ENCODE measurements around the gene MAGI1.
"Not testable (repeated sequence)": the region's sequence is repeated elsewhere in the genome, so short reads cannot be mapped to it uniquely, and the experiment has no call there.

MAGI1 gene

GRCh38 chr3:65897766-65898165 lies 141.0 kb downstream of the MAGI1 start:
- DNase-seq, result no peak

GRCh38 chr3:65896321-65896720 lies 142.4 kb downstream of the MAGI1 start:
- no peak for DNase-seq

- DNase-seq, result peak; percentile 86
Measured at GRCh38 chr3:65894679-65895453, 143.9 kb downstream of the MAGI1 start.

GRCh38 chr3:65894126-65894525 lies 144.6 kb downstream of the MAGI1 start:
- DNase-seq, result no peak

- no peak for DNase-seq
Measured at GRCh38 chr3:65893631-65894030, 145.1 kb downstream of the MAGI1 start.

- not testable (repeated sequence) for DNase-seq
Measured at GRCh38 chr3:65891477-65891876, 147.2 kb downstream of the MAGI1 start.

- DNase-seq, result no peak
Measured at GRCh38 chr3:65890328-65890727, 148.4 kb downstream of the MAGI1 start.

GRCh38 chr3:65889707-65890099 lies 149.0 kb downstream of the MAGI1 start:
- no peak for DNase-seq

- peak; percentile 97 for DNase-seq
Measured at GRCh38 chr3:65888980-65889706, 149.6 kb downstream of the MAGI1 start.

- DNase-seq, result no peak
Measured at GRCh38 chr3:65888196-65888595, 150.5 kb downstream of the MAGI1 start.

- DNase-seq, result no peak
Measured at GRCh38 chr3:65886391-65886790, 152.3 kb downstream of the MAGI1 start.

- no peak for DNase-seq
Measured at GRCh38 chr3:65884071-65884470, 154.6 kb downstream of the MAGI1 start.

GRCh38 chr3:65883613-65884012 lies 155.1 kb downstream of the MAGI1 start:
- peak; percentile 17 for DNase-seq

- no peak for DNase-seq
Measured at GRCh38 chr3:65880350-65880749, 158.4 kb downstream of the MAGI1 start.

GRCh38 chr3:65879372-65879771 lies 159.3 kb downstream of the MAGI1 start:
- no peak for DNase-seq

GRCh38 chr3:65878831-65879230 lies 159.9 kb downstream of the MAGI1 start:
- DNase-seq, result no peak

GRCh38 chr3:65877160-65877559 lies 161.6 kb downstream of the MAGI1 start:
- DNase-seq, result no peak

GRCh38 chr3:65876028-65876420 lies 162.7 kb downstream of the MAGI1 start:
- no peak for DNase-seq

- no peak for DNase-seq
Measured at GRCh38 chr3:65875393-65876027, 163.2 kb downstream of the MAGI1 start.

GRCh38 chr3:65873869-65874268 lies 164.8 kb downstream of the MAGI1 start:
- DNase-seq, result no peak

- DNase-seq, result no peak
Measured at GRCh38 chr3:65873028-65873427, 165.7 kb downstream of the MAGI1 start.

- DNase-seq, result no peak
Measured at GRCh38 chr3:65871305-65872141, 167.2 kb downstream of the MAGI1 start.

- no peak for DNase-seq
Measured at GRCh38 chr3:65869798-65870197, 168.9 kb downstream of the MAGI1 start.
